ENCODE results near the gene AARSD1. TPM values are rescaled to one million over a fixed set of nuclear protein-coding genes. Genes with fewer than 3 reads are reported as not detected.
"Not testable (repeated sequence)": the region's sequence is repeated elsewhere in the genome, so short reads cannot be mapped to it uniquely, and the experiment has no call there.

AARSD1 gene
- polyA plus RNA-seq, 12 donors = 42.1 to 75.5 (median 48.0) TPM; not detected in 1

GRCh38 chr17:42923472-42923871 lies 40.8 kb downstream of the AARSD1 start:
- DNase-seq = not testable (repeated sequence)

DNA sequence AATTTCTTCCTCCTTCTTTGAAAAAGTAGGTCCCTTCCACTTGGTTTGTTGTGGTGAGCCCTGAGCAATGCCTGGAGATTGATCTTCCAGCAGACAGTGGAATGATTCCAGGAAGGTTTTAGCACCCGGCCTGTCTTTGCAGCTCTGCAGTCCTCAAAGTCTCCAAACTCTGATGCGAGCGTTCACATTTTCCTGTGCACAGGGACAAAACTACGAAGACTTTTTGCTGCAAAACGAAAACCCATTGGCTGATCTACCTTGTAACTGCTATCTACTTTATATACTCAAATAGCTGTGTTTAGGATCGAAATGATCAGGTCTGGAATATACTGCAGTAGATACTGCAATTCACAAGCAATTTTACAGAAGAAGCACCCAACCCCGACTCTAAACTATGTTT lies 42.0 kb downstream of the AARSD1 start:
- peak; percentile 41 for DNase-seq

GRCh38 chr17:42920922-42921321 lies 43.3 kb downstream of the AARSD1 start:
- DNase-seq = no peak

GRCh38 chr17:42920106-42920900 lies 44.0 kb downstream of the AARSD1 start:
- DNase-seq = no peak

- DNase-seq = not testable (repeated sequence)
Observed at GRCh38 chr17:42919522-42920077, 44.7 kb downstream of the AARSD1 start.

- DNase-seq = no peak
Observed at GRCh38 chr17:42918902-42919521, 45.2 kb downstream of the AARSD1 start.

GRCh38 chr17:42917236-42917603 lies 47.0 kb downstream of the AARSD1 start:
- DNase-seq = no peak

GRCh38 chr17:42916388-42917235 lies 47.6 kb downstream of the AARSD1 start:
- DNase-seq = not testable (repeated sequence)

GRCh38 chr17:42915288-42915687 lies 49.0 kb downstream of the AARSD1 start:
- not testable (repeated sequence) for DNase-seq

- no peak for DNase-seq
Observed at GRCh38 chr17:42913981-42914617, 50.2 kb downstream of the AARSD1 start.

GRCh38 chr17:42913522-42913921 lies 50.7 kb downstream of the AARSD1 start:
- DNase-seq = no peak

GRCh38 chr17:42908872-42909700 lies 55.2 kb downstream of the AARSD1 start:
- no peak for DNase-seq

GRCh38 chr17:42906772-42907446 lies 57.3 kb downstream of the AARSD1 start:
- DNase-seq = no peak

DNA sequence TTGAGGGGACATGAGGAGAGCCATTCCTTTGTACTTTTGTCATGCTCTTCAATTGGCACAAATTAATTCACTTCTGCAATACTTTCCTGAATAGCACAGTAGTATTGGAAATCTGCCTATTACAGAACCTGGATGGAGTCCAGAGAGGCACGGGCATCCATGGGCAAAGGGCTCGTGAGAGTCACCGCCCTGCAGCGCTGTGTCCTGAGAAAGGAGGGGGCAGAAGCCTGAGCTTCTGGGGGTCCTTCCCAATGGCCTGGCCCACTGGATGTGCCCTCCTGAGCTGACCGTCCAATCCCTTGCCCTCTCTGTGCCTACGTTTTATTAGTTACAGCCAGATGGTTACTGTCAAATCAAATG lies 60.2 kb downstream of the AARSD1 start:
- no peak for DNase-seq

DNA sequence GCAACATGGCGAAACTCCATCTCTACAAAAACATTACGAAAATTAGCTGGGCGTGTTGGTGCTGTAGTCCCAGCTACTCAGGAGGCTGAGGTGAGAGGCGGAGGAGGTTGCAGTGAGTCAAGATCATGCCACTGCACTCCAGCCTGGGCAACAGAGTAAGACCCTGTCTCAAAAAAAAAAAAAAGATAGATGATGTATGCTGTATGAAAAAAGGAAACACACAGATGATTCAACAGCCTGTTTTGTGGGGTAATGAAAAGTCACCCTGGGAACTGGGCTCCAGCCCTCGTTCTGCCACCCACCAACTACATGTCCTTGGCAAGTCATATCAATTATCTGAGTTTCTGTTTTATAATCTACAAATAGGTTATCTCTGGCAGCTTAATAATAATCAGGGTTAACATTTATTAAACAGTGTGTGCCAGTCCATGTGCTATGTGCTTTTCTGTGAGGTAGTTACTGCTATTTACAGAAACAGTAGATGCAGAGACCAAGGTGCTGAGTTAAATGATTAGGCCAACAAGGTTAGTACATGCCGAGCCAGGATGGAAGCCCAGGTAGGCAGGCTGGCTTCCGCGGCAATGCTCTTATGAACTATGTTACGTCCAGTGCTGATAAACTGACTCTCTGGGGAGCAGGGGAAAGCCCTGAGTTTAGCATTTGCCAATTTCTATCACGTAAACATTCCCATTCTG lies 62.6 kb downstream of the AARSD1 start:
- no peak for DNase-seq
